ENCODE measurements around the gene SPRED3. TPM values are rescaled to one million over a fixed set of nuclear protein-coding genes. Genes with fewer than 3 reads are reported as not detected.

Gene SPRED3
- total and polyA plus RNA-seq, 4 donors = under 0.01 to 0.09 TPM; not detected in 2

DNA sequence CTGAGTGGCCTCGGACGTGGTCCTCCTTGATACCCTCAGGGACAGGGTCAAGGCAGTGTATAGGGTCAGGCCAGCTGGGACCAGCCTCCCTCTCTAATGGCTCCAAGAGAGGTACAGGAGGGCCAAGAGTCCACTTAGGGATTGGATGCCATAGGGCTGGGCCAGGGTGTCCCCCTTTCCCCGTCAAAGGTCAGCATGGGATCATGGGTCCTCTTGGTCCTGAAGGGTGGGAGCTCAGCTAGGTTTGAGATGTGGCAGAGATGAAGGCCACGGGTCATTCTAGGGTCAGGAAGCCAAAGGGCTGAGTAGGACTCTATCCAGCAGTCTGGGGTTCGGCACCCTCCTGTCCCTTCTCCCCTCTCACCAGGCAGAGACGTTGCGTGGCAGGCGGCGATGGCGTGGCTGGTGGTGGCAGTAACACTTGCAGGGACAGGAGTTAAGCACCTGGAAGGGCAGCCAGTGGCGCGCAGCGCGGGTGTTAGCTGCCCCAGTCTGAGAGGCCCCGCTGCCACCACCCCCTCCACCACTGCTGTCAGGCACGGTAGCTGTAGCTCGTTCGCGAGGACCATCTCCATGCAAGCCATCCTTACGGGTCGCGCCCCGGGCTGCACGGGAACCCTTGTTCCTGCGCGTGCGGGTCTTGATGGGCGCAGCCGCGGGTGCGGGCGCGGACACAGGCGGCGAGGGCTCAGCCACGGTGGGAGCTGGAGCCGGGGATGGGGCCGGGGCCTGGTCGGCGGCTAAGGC, 3.3 kb upstream of the SPRED3 start:
- no peaks in the 10 kb centered on the region for H3K27me3 ChIP-seq (ENCODE audit: control insufficient read depth in 4 of 4, insufficient read depth in 4 of 4, low read length in 3 of 4)
- H3K4me1 ChIP-seq (ENCODE audit: control insufficient read depth in 4 of 4, insufficient read depth in 4 of 4, low read length in 3 of 4) = peaks cover 7 to 23% (median 16%) of the 10 kb centered on the region in 4 donors
- no peak overlapping the region for H3K9ac ChIP-seq (ENCODE audit: low read depth in 1 of 2, low read length in 2 of 2)
- TF ChIP-seq, protein P1, sequence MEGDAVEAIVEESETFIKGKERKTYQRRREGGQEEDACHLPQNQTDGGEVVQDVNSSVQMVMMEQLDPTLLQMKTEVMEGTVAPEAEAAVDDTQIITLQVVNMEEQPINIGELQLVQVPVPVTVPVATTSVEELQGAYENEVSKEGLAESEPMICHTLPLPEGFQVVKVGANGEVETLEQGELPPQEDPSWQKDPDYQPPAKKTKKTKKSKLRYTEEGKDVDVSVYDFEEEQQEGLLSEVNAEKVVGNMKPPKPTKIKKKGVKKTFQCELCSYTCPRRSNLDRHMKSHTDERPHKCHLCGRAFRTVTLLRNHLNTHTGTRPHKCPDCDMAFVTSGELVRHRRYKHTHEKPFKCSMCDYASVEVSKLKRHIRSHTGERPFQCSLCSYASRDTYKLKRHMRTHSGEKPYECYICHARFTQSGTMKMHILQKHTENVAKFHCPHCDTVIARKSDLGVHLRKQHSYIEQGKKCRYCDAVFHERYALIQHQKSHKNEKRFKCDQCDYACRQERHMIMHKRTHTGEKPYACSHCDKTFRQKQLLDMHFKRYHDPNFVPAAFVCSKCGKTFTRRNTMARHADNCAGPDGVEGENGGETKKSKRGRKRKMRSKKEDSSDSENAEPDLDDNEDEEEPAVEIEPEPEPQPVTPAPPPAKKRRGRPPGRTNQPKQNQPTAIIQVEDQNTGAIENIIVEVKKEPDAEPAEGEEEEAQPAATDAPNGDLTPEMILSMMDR (IDR thresholded peaks at IDR 0.05; ENCODE audit: low read depth, low read length, missing input control) = no peak
- TF ChIP-seq GABPA (IDR thresholded peaks at IDR 0.05 in 1 of 2, conservative IDR thresholded peaks at IDR 0.05 in 1 of 2) (no peak), RXRA (IDR thresholded peaks at IDR 0.05) (no peak), HNF4A (conservative IDR thresholded peaks at IDR 0.05) (no peak), HNF4G (IDR thresholded peaks at IDR 0.05) (no peak), SP1 (IDR thresholded peaks at IDR 0.05) (no peak)
- TF ChIP-seq, protein P2, sequence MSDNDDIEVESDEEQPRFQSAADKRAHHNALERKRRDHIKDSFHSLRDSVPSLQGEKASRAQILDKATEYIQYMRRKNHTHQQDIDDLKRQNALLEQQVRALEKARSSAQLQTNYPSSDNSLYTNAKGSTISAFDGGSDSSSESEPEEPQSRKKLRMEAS (IDR thresholded peaks at IDR 0.05) = no peak
- DNase-seq (ENCODE audit: low spot score) = no peak
- WGBS = 66% methylated on average over 40 of the region's 40 CpGs
- no peak overlapping the region for H3K4me3 ChIP-seq (ENCODE audit: low read depth in 1 of 3, low read length in 3 of 3)
- H3K9me3 ChIP-seq (ENCODE audit: control insufficient read depth in 4 of 4, low read length in 3 of 4) = no peaks in the 10 kb centered on the region
- H3K36me3 ChIP-seq (ENCODE audit: control insufficient read depth in 4 of 4, insufficient read depth in 3 of 4, low read depth in 1 of 4, low read length in 3 of 4) = peaks cover 5 to 37% (median 22%) of the 10 kb centered on the region in 4 donors
- no peak overlapping the region for H3K27ac ChIP-seq (ENCODE audit: low read depth in 1 of 2, low read length in 2 of 2)

DNA sequence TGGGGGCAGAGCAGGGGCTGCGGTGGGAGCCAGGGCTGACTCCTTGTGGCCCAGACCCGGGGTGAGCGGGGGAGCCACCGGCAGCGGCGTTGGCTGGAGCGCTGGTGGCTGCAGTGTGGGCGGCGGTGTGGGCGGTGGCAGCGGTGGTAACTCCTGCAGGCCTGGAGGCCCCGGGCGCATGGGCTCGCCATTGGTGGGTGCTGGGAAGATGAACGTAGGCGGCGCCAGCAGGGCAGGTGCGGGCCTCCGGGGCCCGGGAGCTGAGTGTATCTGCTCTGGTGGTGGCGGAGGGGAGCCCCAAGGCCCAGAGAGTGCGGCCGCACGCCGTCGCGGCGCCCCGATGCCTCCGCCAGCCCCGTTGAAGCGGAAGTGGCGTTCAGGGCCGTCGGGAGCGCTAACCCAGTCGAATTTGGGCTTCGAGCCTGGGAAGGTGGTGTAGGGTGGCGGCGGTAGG, 2.7 kb upstream of the SPRED3 start:
- Histone ChIP-seq H3K4me3 (ENCODE audit: low read depth in 1 of 3, low read length in 3 of 3) (no peak overlapping the region), H3K4me1 (ENCODE audit: control insufficient read depth in 4 of 4, insufficient read depth in 4 of 4, low read length in 3 of 4) (peaks cover 7 to 23% (median 16%) of the 10 kb centered on the region in 4 donors), H3K9ac (ENCODE audit: low read depth in 1 of 2, low read length in 2 of 2) (no peak overlapping the region), H3K36me3 (ENCODE audit: control insufficient read depth in 4 of 4, insufficient read depth in 3 of 4, low read depth in 1 of 4, low read length in 3 of 4) (peaks cover 5 to 31% (median 21%) of the 10 kb centered on the region in 4 donors), H3K27me3 (ENCODE audit: control insufficient read depth in 4 of 4, insufficient read depth in 4 of 4, low read length in 3 of 4) (no peaks in the 10 kb centered on the region), H3K27ac (ENCODE audit: low read depth in 1 of 2, low read length in 2 of 2) (no peak overlapping the region), H3K9me3 (ENCODE audit: control insufficient read depth in 4 of 4, low read length in 3 of 4) (no peaks in the 10 kb centered on the region)
- 37% methylated on average over 40 of the region's 40 CpGs for WGBS
- DNase-seq (ENCODE audit: low spot score) = no peak
- TF ChIP-seq FOXA2 (IDR thresholded peaks at IDR 0.05) = no peak
- TF ChIP-seq JUND (IDR thresholded peaks at IDR 0.05) = no peak
- TF ChIP-seq EGR1 (IDR thresholded peaks at IDR 0.05; ENCODE audit: low read depth in 2 of 2) = no peak
- TF ChIP-seq HNF4G (IDR thresholded peaks at IDR 0.05) = no peak
- TF ChIP-seq, protein P1 (IDR thresholded peaks at IDR 0.05; ENCODE audit: low read depth, low read length, missing input control) = no peak
- no peak for TF ChIP-seq NR2F2 (IDR thresholded peaks at IDR 0.05)

DNA sequence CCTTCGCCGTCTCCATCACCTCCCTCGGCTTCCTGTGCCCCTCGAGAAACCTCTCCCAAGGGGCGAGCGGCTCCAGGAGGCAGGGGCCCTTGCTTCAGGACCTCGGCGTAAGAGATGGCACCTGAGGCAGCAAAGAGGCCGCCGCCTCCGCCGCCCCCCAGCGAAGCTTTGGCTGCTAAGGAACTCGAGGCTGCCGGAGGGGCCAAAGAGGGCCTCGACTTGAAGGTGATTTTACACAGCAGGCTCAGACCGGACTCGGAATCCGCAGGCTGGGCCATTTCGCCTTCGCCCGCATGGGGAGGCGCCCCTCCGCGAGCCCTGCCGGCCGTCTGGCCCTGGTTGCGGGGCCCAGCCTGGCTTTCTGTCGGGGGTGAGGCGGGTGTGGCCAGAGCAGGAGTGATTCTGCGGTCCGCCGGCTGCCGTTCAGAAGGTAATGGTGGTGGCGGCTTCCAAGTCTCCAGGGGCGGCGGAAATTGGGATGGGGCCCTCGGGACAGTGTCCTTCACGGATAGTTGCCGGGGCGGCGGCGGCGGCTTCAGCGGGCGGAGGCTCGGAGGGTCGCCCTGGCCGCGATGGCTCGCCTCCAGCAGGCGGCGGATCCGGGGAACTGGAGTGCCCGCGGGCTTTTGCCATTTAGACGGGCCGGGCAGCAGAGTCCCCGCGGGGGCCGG, 2.1 kb upstream of the SPRED3 start:
- H3K9ac ChIP-seq (ENCODE audit: low read depth in 1 of 2, low read length in 2 of 2) = no peak overlapping the region
- DNase-seq (ENCODE audit: low spot score) = no peak
- peaks cover 0 to 25% (median 15%) of the 10 kb centered on the region in 4 donors for H3K36me3 ChIP-seq (ENCODE audit: control insufficient read depth in 4 of 4, insufficient read depth in 3 of 4, low read depth in 1 of 4, low read length in 3 of 4)
- H3K27me3 ChIP-seq (ENCODE audit: control insufficient read depth in 4 of 4, insufficient read depth in 4 of 4, low read length in 3 of 4) = no peaks in the 10 kb centered on the region
- H3K4me3 ChIP-seq (ENCODE audit: low read depth in 1 of 3, low read length in 3 of 3) = no peak overlapping the region
- H3K27ac ChIP-seq (ENCODE audit: low read depth in 1 of 2, low read length in 2 of 2) = no peak overlapping the region
- no peaks in the 10 kb centered on the region for H3K9me3 ChIP-seq (ENCODE audit: control insufficient read depth in 4 of 4, low read length in 3 of 4)
- peaks cover 7 to 23% (median 16%) of the 10 kb centered on the region in 4 donors for H3K4me1 ChIP-seq (ENCODE audit: control insufficient read depth in 4 of 4, insufficient read depth in 4 of 4, low read length in 3 of 4)
- WGBS = 36% methylated on average over 61 of the region's 61 CpGs
- TF ChIP-seq FOXA1 (IDR thresholded peaks at IDR 0.05) (no peak), YY1 (IDR thresholded peaks at IDR 0.05) (no peak), HNF4G (IDR thresholded peaks at IDR 0.05) (no peak), NR2F2 (IDR thresholded peaks at IDR 0.05) (no peak)
- TF ChIP-seq, protein P1 (IDR thresholded peaks at IDR 0.05; ENCODE audit: low read depth, low read length, missing input control) = no peak
- TF ChIP-seq, protein P3, sequence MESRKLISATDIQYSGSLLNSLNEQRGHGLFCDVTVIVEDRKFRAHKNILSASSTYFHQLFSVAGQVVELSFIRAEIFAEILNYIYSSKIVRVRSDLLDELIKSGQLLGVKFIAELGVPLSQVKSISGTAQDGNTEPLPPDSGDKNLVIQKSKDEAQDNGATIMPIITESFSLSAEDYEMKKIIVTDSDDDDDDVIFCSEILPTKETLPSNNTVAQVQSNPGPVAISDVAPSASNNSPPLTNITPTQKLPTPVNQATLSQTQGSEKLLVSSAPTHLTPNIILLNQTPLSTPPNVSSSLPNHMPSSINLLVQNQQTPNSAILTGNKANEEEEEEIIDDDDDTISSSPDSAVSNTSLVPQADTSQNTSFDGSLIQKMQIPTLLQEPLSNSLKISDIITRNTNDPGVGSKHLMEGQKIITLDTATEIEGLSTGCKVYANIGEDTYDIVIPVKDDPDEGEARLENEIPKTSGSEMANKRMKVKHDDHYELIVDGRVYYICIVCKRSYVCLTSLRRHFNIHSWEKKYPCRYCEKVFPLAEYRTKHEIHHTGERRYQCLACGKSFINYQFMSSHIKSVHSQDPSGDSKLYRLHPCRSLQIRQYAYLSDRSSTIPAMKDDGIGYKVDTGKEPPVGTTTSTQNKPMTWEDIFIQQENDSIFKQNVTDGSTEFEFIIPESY (IDR thresholded peaks at IDR 0.05) = no peak

Measured in liver (tissue), 9 donors.